Common myeloid progenitor, CD34-positive (primary cell): ENCODE data around the gene PRRC2A.
A peak's percentile ranks its signal among the peaks of the same experiment; 100 is the strongest.

Experiments used
- CTCF ChIA-PET: fragments of 350-600 bp; sonication (Branson Sonifier 250); formaldehyde crosslinking; loops from one replicate; lab custom pipeline; 2021; ENCODE audit warnings: antibody characterized with exemption; lab: Charles Lee
- POLR2A ChIA-PET: fragments of 350-600 bp; sonication (Branson Sonifier 250); formaldehyde crosslinking; loops from one replicate; lab custom pipeline; 2021; ENCODE audit warnings: antibody characterized with exemption; lab: Charles Lee
- DNase-seq, 3 donors: peaks; one replicate each; pipeline versions ENCODE4 v3.0.0 to v3.0.0-alpha.2; 2013
- H3K27ac ChIP-seq, 2 experiments: 1 replicate in 1 of 2; 2 replicates in 1 of 2; pipeline ENCODE4 v1.7.0; 2013; ENCODE audit warnings: inconsistent platforms in 2 of 2, low read length in 2 of 2, mild to moderate bottlenecking in 2 of 2, low read depth in 1 of 2, moderate library complexity in 1 of 2; ENCODE audit not compliant: severe bottlenecking in 2 of 2, insufficient read depth in 1 of 2, poor library complexity in 1 of 2
- H3K27me3 ChIP-seq, 5 experiments: replicated peaks in 2 of 5; 1 replicate in 3 of 5; 2 replicates in 2 of 5; pipeline versions ENCODE4 v1.6.1 to v1.7.0; 2013; ENCODE audit warnings: low read length in 4 of 5, mild to moderate bottlenecking in 2 of 5, moderate library complexity in 2 of 5, inconsistent platforms in 1 of 5; ENCODE audit not compliant: insufficient read depth in 5 of 5, control insufficient read depth in 4 of 5
- H3K36me3 ChIP-seq, 4 experiments: 1 replicate in 2 of 4; 2 replicates in 2 of 4; pipeline versions ENCODE4 v1.6.1 to v1.7.0; 2013; ENCODE audit warnings: low read length in 3 of 4, control low read depth in 1 of 4, mild to moderate bottlenecking in 1 of 4; ENCODE audit not compliant: control insufficient read depth in 4 of 4, insufficient read depth in 4 of 4
- H3K4me1 ChIP-seq, 4 experiments: 1 replicate in 3 of 4; 2 replicates in 1 of 4; pipeline versions ENCODE4 v1.6.1 to v1.7.1; 2013; ENCODE audit warnings: low read length in 3 of 4, mild to moderate bottlenecking in 3 of 4, control low read depth in 1 of 4, inconsistent platforms in 1 of 4, moderate library complexity in 1 of 4; ENCODE audit not compliant: control insufficient read depth in 4 of 4, insufficient read depth in 4 of 4; ENCODE audit errors: control extremely low read depth in 1 of 4
- H3K4me3 ChIP-seq, 7 experiments: 1 replicate in 4 of 7; 2 replicates in 3 of 7; pipeline versions ENCODE4 v1.5.1 to v1.7.0; 2013; ENCODE audit warnings: mild to moderate bottlenecking in 7 of 7, low read length in 6 of 7, moderate library complexity in 6 of 7, inconsistent platforms in 2 of 7, low read depth in 2 of 7, control low read depth in 1 of 7; ENCODE audit not compliant: insufficient read depth in 4 of 7, control insufficient read depth in 1 of 7; ENCODE audit errors: extremely low read depth in 1 of 7
- H3K9me3 ChIP-seq, 5 experiments: 1 replicate in 4 of 5; 2 replicates in 1 of 5; pipeline versions ENCODE4 v1.6.1 to v1.7.1; 2013; ENCODE audit warnings: low read length in 4 of 5, mild to moderate bottlenecking in 2 of 5, inconsistent platforms in 1 of 5, low read depth in 1 of 5, moderate library complexity in 1 of 5; ENCODE audit not compliant: control insufficient read depth in 4 of 5, insufficient read depth in 2 of 5; ENCODE audit errors: control extremely low read depth in 1 of 5
- WGBS: methylation state at CpG from one replicate; pipeline ENCODE4 v1.1.5; 2013; ENCODE audit not compliant: insufficient coverage; 5-methylcytosine and 5-hydroxymethylcytosine counted together

Gene PRRC2A

DNA sequence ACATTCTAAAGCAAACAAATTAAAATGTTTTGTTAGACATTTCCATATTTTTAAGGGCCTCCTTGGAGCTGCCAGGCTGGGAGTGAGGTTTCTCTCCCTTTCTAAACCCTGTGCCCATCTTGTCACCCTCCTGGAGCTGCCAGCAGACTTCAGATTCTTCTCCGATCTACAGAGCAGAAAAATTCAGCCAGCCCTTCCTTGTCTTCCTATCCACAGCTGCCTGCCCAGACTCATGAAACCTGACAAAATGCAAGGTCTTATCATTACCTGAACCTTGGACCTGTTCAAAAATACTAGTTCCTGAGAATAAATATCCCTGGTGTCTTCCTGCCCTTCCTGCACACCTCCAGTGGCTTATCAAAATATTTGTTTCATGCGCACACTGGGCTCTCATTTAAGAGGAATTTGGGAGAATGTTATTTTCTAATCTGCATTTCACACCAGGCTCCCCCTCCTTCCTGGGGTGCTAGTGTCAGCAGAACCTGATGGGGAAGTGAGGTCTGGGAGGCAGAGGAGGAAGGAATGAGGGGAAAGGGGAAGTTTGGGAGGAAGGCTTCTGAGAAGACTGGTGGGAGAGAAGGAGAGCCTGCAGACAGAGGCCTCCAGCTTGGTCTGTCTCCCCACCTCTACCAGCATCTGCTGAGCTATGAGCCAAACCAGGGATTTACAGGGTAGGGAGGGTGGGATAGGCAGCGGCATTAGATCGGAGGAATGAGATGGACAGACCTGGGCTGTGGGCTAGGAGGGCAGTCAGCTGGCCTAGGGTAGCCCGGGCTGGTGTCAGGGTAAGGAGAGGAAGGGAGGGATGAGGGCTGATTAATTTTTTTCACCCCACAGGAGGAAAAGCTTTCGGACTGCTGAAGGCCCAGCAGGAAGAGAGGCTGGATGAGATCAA lies 5.6 kb upstream of the PRRC2A start, which contains the start of gene AIF1:
Gene AIF1, plus strand, starts transcription at position 551 of the 895 bp plus-strand sequence. Its CDS starts 96 bp downstream, at position 647.
- DNase-seq, result peak in 2 of 3 donors; percentile 47 to 54
- Histone ChIP-seq H3K27ac (peak within 1 kb of the TSS; percentile 87 to 91), H3K9me3 (no peaks in the 10 kb centered on the region), H3K4me1 (peaks cover 22 to 61% (median 53%) of the 10 kb centered on the region in 4 experiments), H3K27me3 (no peaks in the 10 kb centered on the region), H3K4me3 (peak within 1 kb of the TSS; percentile 46 to 90 (median 83)), H3K36me3 (peaks cover 0 to 8% (median 0%) of the 10 kb centered on the region in 4 experiments)
- ChIA-PET CTCF (interaction anchor here (0.5 to 13.1 kb wide), 10 partner anchors 8 to 244 kb away, joined by 3 to 142 read pairs (median 4); partner anchors contain the start of genes LST1 and NCR3), POLR2A (interaction anchor here (1.0 to 2.0 kb wide), 3 partner anchors 37 to 198 kb away, joined by 3 to 9 read pairs (median 4); partner anchors contain the start of gene BAG6)
- WGBS, result 9% methylated on average over 5 of the region's 6 CpGs

DNA sequence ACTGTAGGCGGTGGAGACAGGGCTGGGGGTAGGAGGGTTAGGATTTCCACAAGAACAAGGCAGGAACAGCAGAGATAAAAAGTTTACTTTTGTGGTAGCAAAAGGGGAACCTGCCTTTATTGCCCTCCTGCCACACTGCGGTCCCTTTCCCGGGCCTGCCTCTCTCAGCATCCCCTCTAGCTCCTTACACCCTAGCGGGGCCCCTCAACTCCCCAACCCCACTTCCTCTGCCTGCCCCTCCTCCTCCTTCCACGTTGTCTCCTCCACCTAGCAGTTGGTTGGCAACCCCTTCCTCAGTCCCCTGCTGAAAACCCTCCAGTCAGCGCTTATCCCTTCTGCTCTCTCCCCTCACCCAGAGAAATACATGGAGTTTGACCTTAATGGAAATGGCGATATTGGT lies 4.8 kb upstream of the PRRC2A start:
- Histone ChIP-seq H3K4me3 (peak overlapping the region; percentile 46 to 90 (median 83)), H3K27me3 (no peaks in the 10 kb centered on the region), H3K27ac (peak overlapping the region; percentile 87 to 91), H3K9me3 (no peaks in the 10 kb centered on the region), H3K36me3 (peaks cover 0 to 8% (median 0%) of the 10 kb centered on the region in 4 experiments), H3K4me1 (peaks cover 22 to 61% (median 53%) of the 10 kb centered on the region in 4 experiments)
- ChIA-PET CTCF (interaction anchor here (0.5 to 13.1 kb wide), 7 partner anchors 8 to 243 kb away, joined by 3 to 142 read pairs (median 5); partner anchors contain the start of genes LST1 and NCR3), POLR2A (interaction anchor here (1.0 to 2.0 kb wide), 3 partner anchors 36 to 197 kb away, joined by 3 to 9 read pairs (median 4); partner anchors contain the start of gene BAG6)
- 0% methylated on average over 2 of the region's 7 CpGs for WGBS
- DNase-seq, result peak; percentile 81 to 95 (median 94)

GRCh38 chr6:31617010-31617409 lies 3.5 kb upstream of the PRRC2A start:
- DNase-seq, result no peak
- POLR2A ChIA-PET, result interaction anchor here (0.5 kb wide), 1 partner anchor 93 kb away, joined by 3 read pairs; no protein-coding TSS in a partner anchor

GRCh38 chr6:31619805-31620585 lies 520 bp upstream of the PRRC2A start:
- no peaks in the 10 kb centered on the region for H3K27me3 ChIP-seq
- DNase-seq, result peak; percentile 99 to 100 (median 99)
- ChIA-PET POLR2A (interaction anchor here (0.6 to 2.8 kb wide), 4 partner anchors 11 to 118 kb away, joined by 3 to 19 read pairs (median 6); partner anchors contain the start of gene BAG6), CTCF (interaction anchor here (0.6 kb wide), 1 partner anchor 350 kb away, joined by 3 read pairs; no protein-coding TSS in a partner anchor)
- peaks cover 25 to 54% (median 47%) of the 10 kb centered on the region in 4 experiments for H3K4me1 ChIP-seq
- peaks cover 5 to 39% (median 21%) of the 10 kb centered on the region in 4 experiments for H3K36me3 ChIP-seq
- H3K4me3 ChIP-seq, result peak overlapping the region; percentile 29 to 95 (median 78)
- under 1% methylated on average over 34 of the region's 50 CpGs for whole genome bisulfite sequencing
- H3K9me3 ChIP-seq, result no peaks in the 10 kb centered on the region
- peak overlapping the region; percentile 94 to 97 for H3K27ac ChIP-seq

More at GRCh38 chr6:31617010-31617409, 3.5 kb upstream of the PRRC2A start:
- H3K4me1 ChIP-seq, result peaks cover 31 to 68% (median 60%) of the 10 kb centered on the region in 4 experiments
- peaks cover 0 to 13% (median under 1%) of the 10 kb centered on the region in 4 experiments for H3K36me3 ChIP-seq
- H3K9me3 ChIP-seq, result no peaks in the 10 kb centered on the region
- peak overlapping the region; percentile 87 to 91 for H3K27ac ChIP-seq
- no peaks in the 10 kb centered on the region for H3K27me3 ChIP-seq
- CTCF ChIA-PET, result interaction anchor here (13.1 kb wide), 1 partner anchor 20 kb away, joined by 142 read pairs; the partner anchor contains the start of gene NCR3
- peak overlapping the region in 6 of 7 experiments; percentile 61 to 90 (median 84) for H3K4me3 ChIP-seq
- WGBS, result 71% methylated on average over 2 of the region's 2 CpGs

DNA sequence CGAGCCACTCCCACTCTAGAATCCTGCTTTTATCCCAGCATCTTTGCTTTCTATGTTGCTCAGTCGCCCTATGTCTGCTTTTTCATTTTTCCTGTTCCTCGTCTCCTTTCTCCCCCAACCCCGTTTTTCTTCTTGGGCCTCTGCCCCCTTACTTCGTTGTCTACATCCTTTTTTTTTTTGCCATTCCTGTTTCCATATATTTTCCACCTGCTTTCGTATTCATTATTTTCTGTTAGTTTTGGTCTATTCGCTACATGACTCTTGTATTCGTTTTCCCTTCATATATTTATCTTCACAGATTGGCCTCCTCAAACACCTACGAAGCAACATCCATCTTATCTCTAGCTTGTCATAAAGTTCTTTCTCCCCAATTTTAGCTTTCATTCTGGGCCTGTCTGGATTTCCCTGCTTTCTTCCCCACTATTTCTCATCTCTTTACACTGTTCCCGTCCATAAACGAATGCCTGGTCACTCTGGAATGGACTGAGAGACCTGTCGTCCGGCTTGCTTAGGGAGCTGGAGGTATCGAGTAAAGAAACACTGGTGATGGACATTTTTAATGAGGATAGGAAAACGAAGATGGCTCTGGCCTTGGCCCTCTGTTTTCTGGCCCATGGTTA lies 915 bp downstream of the PRRC2A start:
- Histone ChIP-seq H3K4me3 (peak overlapping the region; percentile 79 to 95 (median 88)), H3K27ac (peak overlapping the region; percentile 92 to 96), H3K27me3 (no peaks in the 10 kb centered on the region), H3K9me3 (no peaks in the 10 kb centered on the region), H3K4me1 (peaks cover 24 to 42% (median 34%) of the 10 kb centered on the region in 4 experiments), H3K36me3 (peaks cover 11 to 52% (median 34%) of the 10 kb centered on the region in 4 experiments)
- WGBS, result 36% methylated on average over 14 of the region's 15 CpGs
- POLR2A ChIA-PET, result interaction anchor here (0.6 to 2.8 kb wide), 3 partner anchors 12 to 199 kb away, joined by 3 to 19 read pairs (median 8); partner anchors contain the start of gene BAG6
- no peak for DNase-seq
- CTCF ChIA-PET, result interaction anchor here (1.3 to 3.0 kb wide), 4 partner anchors 14 to 31 kb away, joined by 3 to 15 read pairs (median 8); partner anchors contain the start of gene BAG6
